ENCODE data around the gene IL37.

DNA sequence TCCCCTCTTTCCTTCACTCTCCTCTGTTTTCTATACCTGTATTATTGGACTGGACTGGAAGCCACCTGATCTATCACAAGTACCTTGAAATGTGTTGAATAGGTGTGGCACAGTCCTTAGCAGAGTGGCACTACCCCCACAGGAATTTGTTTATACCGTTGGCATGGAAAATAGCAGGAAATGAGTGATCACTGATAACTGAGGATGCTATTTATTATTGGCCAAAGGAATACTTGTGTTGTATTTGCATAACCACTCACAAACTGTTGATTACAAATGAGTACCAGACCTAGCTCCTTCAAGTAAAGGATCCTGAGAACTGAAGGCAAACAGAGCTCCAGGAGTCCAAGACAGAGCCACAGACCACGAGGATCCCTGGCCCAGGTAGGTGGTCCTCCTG, at the start of gene IL37:
- TF ChIP-seq, protein P1, sequence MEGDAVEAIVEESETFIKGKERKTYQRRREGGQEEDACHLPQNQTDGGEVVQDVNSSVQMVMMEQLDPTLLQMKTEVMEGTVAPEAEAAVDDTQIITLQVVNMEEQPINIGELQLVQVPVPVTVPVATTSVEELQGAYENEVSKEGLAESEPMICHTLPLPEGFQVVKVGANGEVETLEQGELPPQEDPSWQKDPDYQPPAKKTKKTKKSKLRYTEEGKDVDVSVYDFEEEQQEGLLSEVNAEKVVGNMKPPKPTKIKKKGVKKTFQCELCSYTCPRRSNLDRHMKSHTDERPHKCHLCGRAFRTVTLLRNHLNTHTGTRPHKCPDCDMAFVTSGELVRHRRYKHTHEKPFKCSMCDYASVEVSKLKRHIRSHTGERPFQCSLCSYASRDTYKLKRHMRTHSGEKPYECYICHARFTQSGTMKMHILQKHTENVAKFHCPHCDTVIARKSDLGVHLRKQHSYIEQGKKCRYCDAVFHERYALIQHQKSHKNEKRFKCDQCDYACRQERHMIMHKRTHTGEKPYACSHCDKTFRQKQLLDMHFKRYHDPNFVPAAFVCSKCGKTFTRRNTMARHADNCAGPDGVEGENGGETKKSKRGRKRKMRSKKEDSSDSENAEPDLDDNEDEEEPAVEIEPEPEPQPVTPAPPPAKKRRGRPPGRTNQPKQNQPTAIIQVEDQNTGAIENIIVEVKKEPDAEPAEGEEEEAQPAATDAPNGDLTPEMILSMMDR (conservative IDR thresholded peaks at IDR 0.05) = no peak
- no peak for TF ChIP-seq EZH2 (IDR thresholded peaks at IDR 0.05; ENCODE audit: low read depth)
